Lower leg skin (tissue), 3 donors: Measurements from ENCODE around the gene RPAP2.
"Not testable (repeated sequence)": the region's sequence is repeated elsewhere in the genome, so short reads cannot be mapped to it uniquely, and the experiment has no call there.

Source experiments
- POLR2A ChIP-seq, 2 donors: fragments of 450-650 bp; IDR thresholded peaks; one replicate each; pipeline ENCODE4 v1.6.1; 2016 to 2017; ENCODE audit warnings: antibody characterized with exemption in 2 of 2, mild to moderate bottlenecking in 1 of 2, moderate library complexity in 1 of 2
- TF ChIP-seq, protein P1 (sequence below), 3 donors: fragments of 450-650 bp; IDR thresholded peaks; one replicate each; pipeline ENCODE4 v1.5.1; 2016; ENCODE audit warnings: antibody characterized with exemption in 3 of 3, mild to moderate bottlenecking in 3 of 3, moderate library complexity in 2 of 3

GRCh38 chr1:92279781-92280180, 19.1 kb upstream of the RPAP2 start:
- TF ChIP-seq, protein P1, sequence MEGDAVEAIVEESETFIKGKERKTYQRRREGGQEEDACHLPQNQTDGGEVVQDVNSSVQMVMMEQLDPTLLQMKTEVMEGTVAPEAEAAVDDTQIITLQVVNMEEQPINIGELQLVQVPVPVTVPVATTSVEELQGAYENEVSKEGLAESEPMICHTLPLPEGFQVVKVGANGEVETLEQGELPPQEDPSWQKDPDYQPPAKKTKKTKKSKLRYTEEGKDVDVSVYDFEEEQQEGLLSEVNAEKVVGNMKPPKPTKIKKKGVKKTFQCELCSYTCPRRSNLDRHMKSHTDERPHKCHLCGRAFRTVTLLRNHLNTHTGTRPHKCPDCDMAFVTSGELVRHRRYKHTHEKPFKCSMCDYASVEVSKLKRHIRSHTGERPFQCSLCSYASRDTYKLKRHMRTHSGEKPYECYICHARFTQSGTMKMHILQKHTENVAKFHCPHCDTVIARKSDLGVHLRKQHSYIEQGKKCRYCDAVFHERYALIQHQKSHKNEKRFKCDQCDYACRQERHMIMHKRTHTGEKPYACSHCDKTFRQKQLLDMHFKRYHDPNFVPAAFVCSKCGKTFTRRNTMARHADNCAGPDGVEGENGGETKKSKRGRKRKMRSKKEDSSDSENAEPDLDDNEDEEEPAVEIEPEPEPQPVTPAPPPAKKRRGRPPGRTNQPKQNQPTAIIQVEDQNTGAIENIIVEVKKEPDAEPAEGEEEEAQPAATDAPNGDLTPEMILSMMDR (IDR thresholded peaks at IDR 0.05) = not testable (repeated sequence)
- TF ChIP-seq POLR2A (IDR thresholded peaks at IDR 0.05) = not testable (repeated sequence)
